Measurements from ENCODE around the gene ARSB.

ARSB gene

DNA sequence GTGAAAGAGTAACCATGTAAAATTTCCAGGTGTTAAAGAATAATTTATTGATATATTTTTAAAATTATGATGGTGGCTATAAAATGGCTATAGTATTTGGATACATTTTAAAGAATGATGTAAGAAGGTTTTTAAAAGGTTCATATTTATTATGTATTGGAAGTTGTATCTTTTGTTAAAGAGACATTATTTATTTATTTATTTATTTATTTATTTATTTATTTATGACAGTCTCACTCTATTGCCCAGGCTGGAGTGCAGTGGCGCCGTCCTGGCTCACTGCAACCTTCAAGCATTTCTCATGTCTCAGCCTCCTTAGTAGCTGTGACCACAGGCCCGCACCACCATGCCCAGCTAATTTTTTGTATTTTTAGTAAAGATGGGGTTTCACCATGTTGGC is 247.0 kb downstream of the ARSB start:
- TF ChIP-seq POLR2AphosphoS5 (IDR thresholded peaks at IDR 0.05; ENCODE audit: low read depth, low read length): no peak
- no peak for TF ChIP-seq SIN3A (IDR thresholded peaks at IDR 0.05; ENCODE audit: borderline replicate concordance, insufficient read depth, low read length)
- no peak for TF ChIP-seq REST (IDR thresholded peaks at IDR 0.05; ENCODE audit: insufficient read depth in 1 of 2, low read depth in 2 of 2, low read length in 2 of 2)
- no peak for TF ChIP-seq FOXP2 (optimal IDR thresholded peaks at IDR 0.05; ENCODE audit: borderline replicate concordance, extremely low read depth, extremely low read length, insufficient read depth)
- TF ChIP-seq TAF1 (IDR thresholded peaks at IDR 0.05; ENCODE audit: borderline replicate concordance, insufficient read depth, low read length): no peak

DNA sequence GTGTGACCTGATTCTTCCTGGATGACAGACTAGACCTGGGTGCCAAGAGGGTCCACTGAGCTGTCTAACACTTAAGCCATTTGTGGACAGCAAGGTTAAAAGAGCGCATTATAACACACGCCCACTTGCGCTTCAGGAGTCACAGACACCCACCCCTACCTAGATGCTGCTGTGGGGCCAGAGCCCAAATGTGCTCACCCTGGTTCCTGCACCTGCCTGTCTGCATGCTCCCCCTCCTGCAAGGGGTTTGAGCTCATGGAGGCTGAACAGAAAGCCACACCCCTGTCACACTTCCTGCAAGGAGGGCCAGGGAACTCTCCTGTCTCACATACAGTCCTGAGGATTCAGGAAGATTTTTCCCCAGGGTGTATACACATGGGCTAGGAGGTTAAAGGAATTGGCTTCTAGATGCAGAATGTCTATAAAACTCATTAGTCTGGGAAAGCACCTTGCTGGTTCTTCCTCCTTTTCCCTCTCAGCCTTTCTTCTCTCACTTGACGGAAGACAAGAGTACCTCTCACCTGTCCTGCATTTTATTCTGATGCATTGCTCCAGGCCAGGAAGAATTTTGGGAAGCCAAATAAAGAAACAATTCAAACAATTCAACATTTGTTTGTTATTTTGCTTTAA is 249.2 kb downstream of the ARSB start:
- TF ChIP-seq FOXP2 (optimal IDR thresholded peaks at IDR 0.05; ENCODE audit: borderline replicate concordance, extremely low read depth, extremely low read length, insufficient read depth) (no peak), TAF1 (IDR thresholded peaks at IDR 0.05; ENCODE audit: borderline replicate concordance, insufficient read depth, low read length) (no peak), POLR2AphosphoS5 (IDR thresholded peaks at IDR 0.05; ENCODE audit: low read depth, low read length) (no peak), SIN3A (IDR thresholded peaks at IDR 0.05; ENCODE audit: borderline replicate concordance, insufficient read depth, low read length) (no peak), REST (IDR thresholded peaks at IDR 0.05; ENCODE audit: insufficient read depth in 1 of 2, low read depth in 2 of 2, low read length in 2 of 2) (no peak)

DNA sequence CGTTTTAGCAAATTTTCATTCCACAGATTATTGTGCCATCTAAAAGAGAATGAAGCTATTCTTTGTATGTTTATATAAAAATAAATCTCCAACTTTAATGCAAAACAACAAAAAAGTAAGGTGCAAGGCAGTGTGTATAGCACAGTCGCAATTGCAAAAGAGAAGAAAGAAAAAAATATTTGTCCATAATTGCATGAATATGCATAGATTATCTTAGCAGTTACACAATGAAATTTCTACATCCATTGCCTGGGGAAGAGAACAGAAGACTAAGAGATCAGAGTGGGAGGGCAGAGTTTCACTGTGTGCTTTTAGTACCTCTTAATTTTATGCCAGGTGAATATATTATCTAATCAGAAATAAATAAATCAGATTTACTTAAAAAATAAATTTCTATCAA is 250.2 kb downstream of the ARSB start:
- TF ChIP-seq REST (IDR thresholded peaks at IDR 0.05; ENCODE audit: insufficient read depth in 1 of 2, low read depth in 2 of 2, low read length in 2 of 2) (no peak), TAF1 (IDR thresholded peaks at IDR 0.05; ENCODE audit: borderline replicate concordance, insufficient read depth, low read length) (no peak)

DNA sequence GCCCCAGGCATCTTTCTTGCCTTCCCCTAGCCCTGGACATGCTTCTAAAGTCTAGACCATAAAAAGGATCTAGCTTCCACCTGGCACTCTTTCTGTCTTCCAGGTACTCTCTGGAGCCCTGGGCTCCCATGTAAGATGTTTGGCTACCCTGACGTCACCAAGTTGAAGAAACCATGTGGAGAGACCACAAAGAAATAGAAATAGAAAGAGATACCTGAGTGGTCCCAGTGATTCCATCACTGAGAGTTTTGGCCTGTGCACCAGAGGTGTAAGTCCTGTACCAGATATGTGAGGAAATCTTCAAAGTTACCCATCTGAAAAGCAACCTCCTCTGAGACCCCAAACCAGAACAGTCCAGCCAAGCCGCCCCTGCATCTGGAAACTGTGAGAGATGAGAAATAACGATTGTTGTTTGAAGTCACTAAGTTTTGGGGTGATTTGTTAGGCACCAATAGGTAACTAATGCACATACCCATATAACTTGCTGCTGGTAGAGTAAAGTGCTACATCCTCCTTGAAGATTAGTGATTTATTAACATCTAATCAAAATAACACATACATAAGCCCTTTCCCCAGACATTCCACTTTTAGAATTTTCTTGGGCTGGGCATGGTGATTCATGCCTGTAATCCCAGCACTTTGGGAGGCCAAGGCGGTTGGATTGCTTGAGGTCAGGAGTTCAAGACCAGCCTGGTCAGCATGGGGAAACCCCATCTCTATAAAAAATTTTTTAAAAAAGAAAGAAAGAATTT is 250.8 kb downstream of the ARSB start:
- TF ChIP-seq FOXP2 (optimal IDR thresholded peaks at IDR 0.05; ENCODE audit: borderline replicate concordance, extremely low read depth, extremely low read length, insufficient read depth): no peak
- no peak for TF ChIP-seq POLR2AphosphoS5 (IDR thresholded peaks at IDR 0.05; ENCODE audit: low read depth, low read length)
- no peak for TF ChIP-seq TAF1 (IDR thresholded peaks at IDR 0.05; ENCODE audit: borderline replicate concordance, insufficient read depth, low read length)
- no peak for TF ChIP-seq SIN3A (IDR thresholded peaks at IDR 0.05; ENCODE audit: borderline replicate concordance, insufficient read depth, low read length)
- TF ChIP-seq REST (IDR thresholded peaks at IDR 0.05; ENCODE audit: insufficient read depth in 1 of 2, low read depth in 2 of 2, low read length in 2 of 2): no peak

All from PFSK-1 (cell line).